Measurements from ENCODE around the gene CMTM6.

DNA sequence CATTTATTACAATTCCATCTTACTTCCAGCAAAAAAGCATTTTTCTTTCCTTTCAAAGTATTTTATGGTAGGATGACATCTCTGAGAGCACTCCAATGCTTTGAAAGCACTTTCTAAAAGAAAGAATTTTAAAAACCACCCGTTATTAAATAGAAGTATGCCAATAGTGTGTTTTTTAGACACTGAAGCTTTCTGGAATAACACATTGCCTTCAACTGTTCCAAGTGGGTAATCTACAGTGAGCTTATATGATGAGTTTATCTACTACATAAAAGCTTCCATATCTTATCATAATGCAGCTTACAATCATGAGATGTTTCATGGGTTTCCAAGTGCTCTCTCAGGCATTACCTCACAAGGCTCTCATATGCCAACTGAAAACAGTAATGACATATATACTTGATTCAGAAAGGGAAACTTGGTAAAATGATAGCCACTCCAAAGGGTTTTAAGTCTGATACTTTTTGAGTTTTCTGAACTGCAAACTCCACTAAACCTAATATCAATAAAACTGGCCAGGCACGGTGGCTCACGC is 14.1 kb downstream of the CMTM6 start:
- TF ChIP-seq, protein P1, sequence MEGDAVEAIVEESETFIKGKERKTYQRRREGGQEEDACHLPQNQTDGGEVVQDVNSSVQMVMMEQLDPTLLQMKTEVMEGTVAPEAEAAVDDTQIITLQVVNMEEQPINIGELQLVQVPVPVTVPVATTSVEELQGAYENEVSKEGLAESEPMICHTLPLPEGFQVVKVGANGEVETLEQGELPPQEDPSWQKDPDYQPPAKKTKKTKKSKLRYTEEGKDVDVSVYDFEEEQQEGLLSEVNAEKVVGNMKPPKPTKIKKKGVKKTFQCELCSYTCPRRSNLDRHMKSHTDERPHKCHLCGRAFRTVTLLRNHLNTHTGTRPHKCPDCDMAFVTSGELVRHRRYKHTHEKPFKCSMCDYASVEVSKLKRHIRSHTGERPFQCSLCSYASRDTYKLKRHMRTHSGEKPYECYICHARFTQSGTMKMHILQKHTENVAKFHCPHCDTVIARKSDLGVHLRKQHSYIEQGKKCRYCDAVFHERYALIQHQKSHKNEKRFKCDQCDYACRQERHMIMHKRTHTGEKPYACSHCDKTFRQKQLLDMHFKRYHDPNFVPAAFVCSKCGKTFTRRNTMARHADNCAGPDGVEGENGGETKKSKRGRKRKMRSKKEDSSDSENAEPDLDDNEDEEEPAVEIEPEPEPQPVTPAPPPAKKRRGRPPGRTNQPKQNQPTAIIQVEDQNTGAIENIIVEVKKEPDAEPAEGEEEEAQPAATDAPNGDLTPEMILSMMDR (IDR thresholded peaks at IDR 0.05; ENCODE audit: insufficient read depth, low read depth, low read length): no peak
- no peak for TF ChIP-seq EZH2 (IDR thresholded peaks at IDR 0.05; ENCODE audit: insufficient read depth, low read length)

Data from astrocyte (in vitro differentiated cells and primary cell).